Nephron (organoid): Measurements from ENCODE around the gene POLE3.

ENCODE experiments used
- H3K27ac Mint-ChIP-seq, 3 experiments: 2 replicates each; pipeline ENCODE4 v1.8.0; 2020; ENCODE audit warnings: mixed read lengths in 3 of 3, mild to moderate bottlenecking in 2 of 3, moderate library complexity in 1 of 3
- H3K27me3 Mint-ChIP-seq: 2 replicates; pipeline ENCODE4 v1.8.0; 2021; ENCODE audit warnings: low read depth, mild to moderate bottlenecking, moderate library complexity, mixed read lengths
- H3K36me3 Mint-ChIP-seq: 2 replicates; pipeline ENCODE4 v1.8.0; 2020; ENCODE audit warnings: low read depth, mixed read lengths
- H3K4me1 Mint-ChIP-seq: 2 replicates; pipeline ENCODE4 v1.8.0; 2020; ENCODE audit warnings: mixed read lengths
- H3K4me3 Mint-ChIP-seq, 3 experiments: 2 replicates each; pipeline ENCODE4 v1.8.0; 2020; ENCODE audit warnings: mild to moderate bottlenecking in 3 of 3, mixed read lengths in 3 of 3, moderate library complexity in 2 of 3
- H3K9me3 Mint-ChIP-seq: 2 replicates; pipeline ENCODE4 v1.8.0; 2020; ENCODE audit warnings: mixed read lengths
- TF ChIP-seq, protein P1 (sequence below), 3 experiments: fragments of 200-600 bp; sonication (generic); IDR thresholded peaks; one replicate each; pipeline ENCODE4 v1.5.0; 2021; ENCODE audit warnings: antibody characterized with exemption in 3 of 3; ENCODE audit not compliant: unreplicated experiment in 3 of 3

Gene POLE3

GRCh38 chr9:113427629-113428028, 17.2 kb upstream of the POLE3 start:
- no peaks in the 10 kb centered on the region for H3K4me1 Mint-ChIP-seq
- H3K4me3 Mint-ChIP-seq: no peak overlapping the region
- TF ChIP-seq, protein P1, sequence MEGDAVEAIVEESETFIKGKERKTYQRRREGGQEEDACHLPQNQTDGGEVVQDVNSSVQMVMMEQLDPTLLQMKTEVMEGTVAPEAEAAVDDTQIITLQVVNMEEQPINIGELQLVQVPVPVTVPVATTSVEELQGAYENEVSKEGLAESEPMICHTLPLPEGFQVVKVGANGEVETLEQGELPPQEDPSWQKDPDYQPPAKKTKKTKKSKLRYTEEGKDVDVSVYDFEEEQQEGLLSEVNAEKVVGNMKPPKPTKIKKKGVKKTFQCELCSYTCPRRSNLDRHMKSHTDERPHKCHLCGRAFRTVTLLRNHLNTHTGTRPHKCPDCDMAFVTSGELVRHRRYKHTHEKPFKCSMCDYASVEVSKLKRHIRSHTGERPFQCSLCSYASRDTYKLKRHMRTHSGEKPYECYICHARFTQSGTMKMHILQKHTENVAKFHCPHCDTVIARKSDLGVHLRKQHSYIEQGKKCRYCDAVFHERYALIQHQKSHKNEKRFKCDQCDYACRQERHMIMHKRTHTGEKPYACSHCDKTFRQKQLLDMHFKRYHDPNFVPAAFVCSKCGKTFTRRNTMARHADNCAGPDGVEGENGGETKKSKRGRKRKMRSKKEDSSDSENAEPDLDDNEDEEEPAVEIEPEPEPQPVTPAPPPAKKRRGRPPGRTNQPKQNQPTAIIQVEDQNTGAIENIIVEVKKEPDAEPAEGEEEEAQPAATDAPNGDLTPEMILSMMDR (IDR thresholded peaks at IDR 0.05; ENCODE audit: unreplicated experiment in 3 of 3): no peak
- H3K36me3 Mint-ChIP-seq: no peaks in the 10 kb centered on the region
- H3K9me3 Mint-ChIP-seq: no peaks in the 10 kb centered on the region
- no peak overlapping the region for H3K27ac Mint-ChIP-seq
- H3K27me3 Mint-ChIP-seq: peaks cover 6% of the 10 kb centered on the region

DNA sequence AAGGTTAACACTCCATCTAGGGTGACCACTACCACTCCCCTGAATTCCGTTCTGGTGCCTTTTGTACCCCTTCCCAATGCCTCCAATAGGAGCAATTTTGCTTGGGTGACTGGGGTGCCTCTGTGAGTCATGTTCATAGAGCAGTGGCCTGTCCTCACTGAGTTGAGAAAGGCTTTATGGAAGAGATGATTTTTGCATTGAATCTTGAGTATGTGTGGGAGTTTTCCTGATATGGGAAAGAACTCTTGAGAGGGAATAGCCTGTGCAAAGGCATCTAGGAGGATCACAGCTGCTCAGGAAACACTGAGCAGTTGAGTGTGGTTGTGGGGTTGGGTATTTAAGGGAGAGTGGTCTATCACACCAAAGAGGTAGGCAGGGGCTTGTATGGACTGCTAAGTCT, 16.2 kb upstream of the POLE3 start:
- H3K4me3 Mint-ChIP-seq: no peak overlapping the region
- no peaks in the 10 kb centered on the region for H3K9me3 Mint-ChIP-seq
- peaks cover 6% of the 10 kb centered on the region for H3K27me3 Mint-ChIP-seq
- no peaks in the 10 kb centered on the region for H3K4me1 Mint-ChIP-seq
- no peaks in the 10 kb centered on the region for H3K36me3 Mint-ChIP-seq
- H3K27ac Mint-ChIP-seq: no peak overlapping the region
- TF ChIP-seq, protein P1 (IDR thresholded peaks at IDR 0.05; ENCODE audit: unreplicated experiment in 3 of 3): no peak

GRCh38 chr9:113425072-113425471, 14.6 kb upstream of the POLE3 start:
- Mint-ChIP-seq H3K9me3 (no peaks in the 10 kb centered on the region), H3K36me3 (no peaks in the 10 kb centered on the region), H3K27ac (no peak overlapping the region), H3K4me1 (no peaks in the 10 kb centered on the region), H3K27me3 (peaks cover 6% of the 10 kb centered on the region), H3K4me3 (no peak overlapping the region)
- TF ChIP-seq, protein P1 (IDR thresholded peaks at IDR 0.05; ENCODE audit: unreplicated experiment in 3 of 3): no peak

GRCh38 chr9:113421726-113422125, 11.3 kb upstream of the POLE3 start:
- Mint-ChIP-seq H3K9me3 (no peaks in the 10 kb centered on the region), H3K4me3 (no peak overlapping the region), H3K4me1 (no peaks in the 10 kb centered on the region), H3K27me3 (peaks cover 6% of the 10 kb centered on the region), H3K36me3 (no peaks in the 10 kb centered on the region), H3K27ac (no peak overlapping the region)
- TF ChIP-seq, protein P1 (IDR thresholded peaks at IDR 0.05; ENCODE audit: unreplicated experiment in 3 of 3): no peak

- Mint-ChIP-seq H3K27ac (no peak overlapping the region), H3K4me3 (no peak overlapping the region), H3K4me1 (no peaks in the 10 kb centered on the region), H3K36me3 (no peaks in the 10 kb centered on the region), H3K9me3 (no peaks in the 10 kb centered on the region), H3K27me3 (no peaks in the 10 kb centered on the region)
- TF ChIP-seq, protein P1 (IDR thresholded peaks at IDR 0.05; ENCODE audit: unreplicated experiment in 3 of 3): no peak
These were observed 6.9 kb upstream of the POLE3 start for GRCh38 chr9:113417370-113417769.

- Mint-ChIP-seq H3K9me3 (no peaks in the 10 kb centered on the region), H3K4me3 (no peak overlapping the region), H3K36me3 (no peaks in the 10 kb centered on the region), H3K4me1 (no peaks in the 10 kb centered on the region), H3K27ac (no peak overlapping the region), H3K27me3 (no peaks in the 10 kb centered on the region)
- TF ChIP-seq, protein P1 (IDR thresholded peaks at IDR 0.05; ENCODE audit: unreplicated experiment in 3 of 3): no peak
These were observed 5.8 kb upstream of the POLE3 start for GRCh38 chr9:113416149-113416721.
